Measurements from ENCODE around the gene TFF3.

TFF3 gene, protein sequence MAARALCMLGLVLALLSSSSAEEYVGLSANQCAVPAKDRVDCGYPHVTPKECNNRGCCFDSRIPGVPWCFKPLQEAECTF

DNA sequence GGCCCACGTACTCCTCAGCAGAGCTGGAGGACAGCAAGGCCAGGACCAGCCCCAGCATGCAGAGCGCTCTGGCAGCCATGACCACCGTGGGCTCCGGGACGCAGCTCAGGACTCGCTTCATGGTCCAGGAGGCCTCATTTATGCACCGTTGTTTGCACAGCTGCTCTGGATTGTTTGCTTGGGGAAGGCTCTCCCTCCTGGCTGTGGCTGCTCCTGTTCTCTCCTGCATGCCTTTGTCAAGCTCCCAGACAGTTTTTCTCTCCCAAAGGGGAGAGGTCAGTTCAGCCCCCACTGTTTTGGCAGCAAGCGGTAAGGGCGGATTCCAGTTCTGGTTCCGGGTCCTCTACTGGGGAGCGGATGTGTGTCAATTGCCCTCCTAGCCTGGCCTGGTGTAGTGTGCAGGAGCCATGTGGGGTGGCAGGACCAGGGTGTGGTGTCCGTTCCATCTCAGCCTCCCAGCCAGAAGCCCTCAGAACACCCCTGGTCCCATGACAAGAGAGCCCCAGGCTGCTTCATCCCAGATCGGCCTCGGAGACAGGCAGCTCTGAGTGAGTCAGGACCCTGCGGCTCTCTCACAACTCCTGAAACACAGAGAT lies at the start of gene TFF3:
Gene TFF3 (minus strand): TSS at position 114 of the 596 bp plus-strand sequence. CDS start 35 bp downstream, at position 79.
- DNase-seq (ENCODE audit: insufficient read length, low spot score) (no peak), FAIRE-seq (no peak)

DNA sequence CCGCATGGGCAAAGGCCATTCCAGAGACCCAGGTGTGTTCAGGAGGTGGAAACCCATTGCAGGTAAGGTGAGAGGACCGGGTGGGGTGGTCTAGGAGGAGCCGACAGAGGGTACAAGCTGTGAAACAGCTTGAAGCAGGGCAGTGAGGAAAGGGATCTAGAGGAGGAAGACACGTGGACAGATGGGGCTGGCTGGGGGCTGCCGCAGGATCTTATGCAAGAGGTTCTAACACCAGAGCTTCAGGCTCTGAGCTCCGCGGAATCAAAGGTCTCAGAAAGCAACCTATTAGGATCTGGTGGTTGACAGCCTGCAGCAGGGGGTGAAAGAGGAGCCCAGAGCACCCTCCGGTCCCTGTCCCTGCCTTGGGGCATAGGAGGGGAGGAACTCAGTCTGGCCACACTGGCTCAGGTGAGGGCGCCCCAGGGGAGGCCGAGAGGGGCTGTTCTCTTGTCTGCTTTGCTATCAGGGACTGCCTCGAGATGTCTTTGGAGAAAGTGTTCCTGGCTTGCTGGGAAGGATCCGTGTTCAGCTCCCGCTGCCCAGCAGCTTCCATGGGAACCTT lies 49.2 kb upstream of the TFF3 start:
- FAIRE-seq (no peak), DNase-seq (ENCODE audit: insufficient read length, low spot score) (no peak)

DNA sequence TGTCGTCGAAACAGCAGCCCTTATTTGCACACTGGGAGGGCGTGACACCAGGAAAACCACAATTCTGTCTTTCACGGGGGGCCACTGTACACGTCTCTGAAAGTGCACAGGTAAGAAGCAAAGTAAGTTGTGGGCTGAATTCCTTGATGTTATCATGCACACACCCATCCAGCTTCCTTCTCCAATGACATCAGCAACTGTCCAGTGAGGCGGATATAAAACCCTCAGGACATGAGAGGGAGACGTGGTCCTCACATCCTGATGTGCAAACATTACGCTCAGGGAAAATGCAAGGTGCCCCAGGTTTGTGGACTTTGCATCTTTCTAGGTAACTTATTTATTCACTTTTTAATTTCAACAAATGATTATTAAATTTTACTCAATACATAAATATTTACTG lies 48.1 kb upstream of the TFF3 start:
- no peak for DNase-seq (ENCODE audit: insufficient read length, low spot score)
- no peak for FAIRE-seq

DNA sequence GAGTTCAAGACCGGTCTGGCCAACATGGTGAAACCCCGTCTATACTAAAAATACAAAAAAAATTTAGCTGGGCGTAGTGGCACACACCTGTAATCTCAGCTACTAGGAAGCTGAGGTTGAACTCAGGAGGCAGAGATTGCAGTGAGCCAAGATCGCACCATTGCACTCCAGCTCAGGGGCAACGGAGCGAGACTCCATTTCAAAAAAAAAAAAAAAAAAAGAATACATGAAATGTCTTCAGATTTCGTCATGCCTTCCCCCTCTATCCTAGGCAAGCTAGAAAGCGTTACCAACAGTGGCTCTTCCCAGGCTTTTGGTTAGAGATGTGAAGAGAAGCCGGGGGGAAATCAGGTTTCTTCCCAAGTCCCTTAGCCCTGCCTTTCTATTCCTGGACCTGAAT lies 47.5 kb upstream of the TFF3 start:
- no peak for FAIRE-seq
- no peak for DNase-seq (ENCODE audit: insufficient read length, low spot score)

DNA sequence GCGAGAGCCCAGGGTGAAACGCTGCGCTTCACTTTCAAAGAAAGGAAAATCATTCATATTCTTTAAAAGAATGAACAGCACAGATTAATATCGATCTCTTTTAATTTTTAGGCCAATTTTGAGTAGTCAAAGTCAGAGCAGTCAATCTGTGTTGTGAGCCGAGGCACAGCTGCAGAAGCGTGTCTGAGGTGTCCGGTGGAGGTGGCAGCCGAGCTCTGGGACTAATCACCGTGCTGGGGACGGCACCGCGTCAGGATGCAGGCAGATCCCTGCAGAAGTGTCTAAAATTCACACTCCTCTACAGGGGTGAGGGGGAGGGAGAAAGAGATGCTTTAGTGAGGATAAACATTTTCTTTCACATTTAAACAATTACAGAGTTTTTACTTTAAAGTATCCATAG lies 47.0 kb upstream of the TFF3 start:
- FAIRE-seq (no peak), DNase-seq (ENCODE audit: insufficient read length, low spot score) (no peak)

DNA sequence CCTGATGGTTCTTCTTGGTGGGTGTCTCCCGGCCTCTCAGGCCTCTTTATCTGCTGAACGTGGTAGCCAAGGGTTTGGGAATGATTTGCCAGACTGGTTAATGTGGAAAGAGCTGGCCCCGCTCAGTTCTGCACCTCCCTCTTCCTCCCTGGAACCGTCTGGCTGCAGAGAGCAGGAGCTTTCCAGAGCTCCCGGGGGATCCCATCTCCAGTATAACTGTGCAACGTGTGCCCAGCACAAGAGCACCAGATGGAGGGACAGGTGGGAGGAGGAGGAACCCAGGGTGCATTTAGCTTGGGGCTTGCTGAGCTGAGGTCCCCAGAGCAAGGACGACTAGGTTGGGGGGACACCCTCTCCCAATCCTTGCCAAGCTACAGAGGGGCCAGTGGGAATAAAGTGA lies 46.1 kb upstream of the TFF3 start:
- no peak for FAIRE-seq
- no peak for DNase-seq (ENCODE audit: insufficient read length, low spot score)

DNA sequence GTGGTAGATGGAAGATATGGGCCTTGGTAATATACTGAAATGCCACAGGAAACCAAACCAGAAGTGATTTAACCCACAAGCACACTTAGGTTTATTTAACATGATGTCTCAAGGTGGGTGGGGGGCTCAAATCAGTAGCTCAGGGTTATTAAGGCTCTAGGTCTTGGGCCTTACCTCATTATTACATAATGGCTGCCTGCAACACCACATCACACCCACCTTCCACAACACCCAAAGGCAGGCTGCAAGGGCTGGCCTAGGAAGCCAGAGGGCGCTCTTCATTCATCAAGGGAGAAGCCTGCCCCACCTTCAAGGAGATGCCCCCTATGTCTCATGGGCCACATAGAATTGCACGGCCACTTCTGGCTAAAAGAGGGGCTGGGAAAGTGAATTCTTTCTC lies 45.1 kb upstream of the TFF3 start:
- FAIRE-seq (no peak), DNase-seq (ENCODE audit: insufficient read length, low spot score) (no peak)

DNA sequence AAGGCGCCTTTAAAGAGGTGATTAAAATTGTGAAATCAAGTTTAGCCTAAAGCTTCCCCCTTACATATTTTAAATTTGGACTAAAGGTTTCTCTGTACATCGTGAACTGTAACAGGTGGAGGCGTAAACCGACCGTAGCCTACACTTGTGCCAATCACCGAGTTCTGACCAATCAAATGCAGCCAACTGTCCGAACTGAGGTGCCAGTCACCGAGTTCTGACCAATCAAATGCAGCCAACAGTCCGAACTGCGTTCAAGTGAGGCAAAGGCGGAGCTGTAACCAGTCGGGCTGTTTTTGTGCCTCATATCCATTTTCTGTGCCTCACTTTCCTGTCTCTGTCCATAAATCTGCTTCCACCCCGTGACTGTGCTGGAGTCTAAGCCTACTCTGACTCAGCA lies 43.7 kb upstream of the TFF3 start:
- DNase-seq (ENCODE audit: insufficient read length, low spot score) (no peak), FAIRE-seq (no peak)

DNA sequence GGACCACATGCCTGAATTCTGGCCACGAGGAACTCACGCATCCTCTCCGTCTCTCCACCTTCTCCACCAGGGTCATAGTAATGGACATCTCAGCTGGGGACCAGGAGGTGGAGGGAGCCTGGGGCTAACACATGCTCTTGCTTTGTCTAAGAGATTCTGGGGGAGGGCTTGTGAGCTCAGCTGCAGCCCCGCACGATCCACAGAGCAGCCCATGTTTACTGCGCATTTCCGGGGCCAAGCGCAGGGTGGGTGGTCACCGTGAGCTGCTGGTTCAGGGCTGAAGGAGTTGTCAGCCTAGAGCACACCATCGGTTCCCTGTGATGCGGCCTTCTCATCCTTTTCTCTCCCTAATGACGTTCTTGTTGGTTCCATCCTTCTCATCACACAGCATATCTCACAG lies 43.1 kb upstream of the TFF3 start:
- DNase-seq (ENCODE audit: insufficient read length, low spot score) (no peak), FAIRE-seq (no peak)

DNA sequence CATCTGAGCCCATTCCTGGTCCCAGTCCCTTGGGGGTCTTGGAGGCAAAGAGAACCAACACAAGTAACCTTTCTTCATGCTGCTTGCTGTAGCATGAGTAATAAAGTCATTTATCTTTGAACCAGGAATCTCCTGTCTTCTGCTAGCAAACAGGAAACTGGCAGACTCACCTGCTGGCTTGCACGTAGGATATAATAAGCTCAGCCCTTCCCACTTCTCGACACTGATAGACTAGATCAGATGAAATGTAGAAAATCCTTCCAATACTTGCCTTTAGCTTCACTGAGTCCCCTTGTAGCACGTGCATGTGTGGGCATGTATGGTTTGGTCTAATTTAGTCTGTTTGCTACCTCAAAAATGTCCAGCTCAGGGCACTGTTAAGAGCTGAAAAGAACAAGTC lies 42.1 kb upstream of the TFF3 start:
- no peak for FAIRE-seq
- DNase-seq (ENCODE audit: insufficient read length, low spot score): no peak

DNA sequence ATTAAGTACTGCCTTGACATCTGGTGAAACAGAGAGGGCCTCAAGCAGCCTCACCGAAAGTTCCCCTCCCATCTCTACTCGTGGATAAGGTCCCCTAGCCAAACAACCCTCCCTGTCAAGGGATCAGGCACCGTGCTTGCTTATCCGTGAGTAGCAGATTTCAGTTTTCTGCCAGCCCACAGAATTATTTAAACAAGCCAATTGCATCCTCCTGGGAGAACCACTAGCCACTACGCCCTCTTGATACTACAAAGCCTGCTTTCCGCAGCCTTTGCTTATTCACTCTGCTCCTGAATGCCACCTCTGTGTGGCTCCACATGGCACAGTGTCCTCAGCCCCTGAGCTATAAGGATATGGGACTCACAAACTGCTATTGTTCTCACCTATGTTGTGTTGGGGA lies 41.4 kb upstream of the TFF3 start:
- no peak for DNase-seq (ENCODE audit: insufficient read length, low spot score)
- no peak for FAIRE-seq

DNA sequence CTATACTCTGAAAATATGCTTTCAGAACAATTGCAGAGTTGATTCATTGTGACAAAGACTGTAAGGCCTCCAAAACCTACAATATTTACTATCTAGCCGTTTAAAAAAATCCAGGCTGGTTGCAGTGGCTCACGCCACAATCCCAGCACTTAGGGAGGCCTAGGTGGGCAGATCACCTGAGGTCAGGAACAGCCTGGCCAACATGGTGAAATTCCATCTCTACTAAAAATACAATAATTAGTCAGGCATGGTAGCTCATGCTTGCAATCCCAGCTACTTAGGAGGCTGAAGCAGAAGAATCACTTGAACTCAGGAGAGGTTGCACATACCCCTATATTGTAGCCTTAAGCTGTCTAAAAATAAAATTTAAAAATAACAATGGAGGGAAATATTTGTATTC lies 40.8 kb upstream of the TFF3 start:
- no peak for DNase-seq (ENCODE audit: insufficient read length, low spot score)
- FAIRE-seq: no peak

DNA sequence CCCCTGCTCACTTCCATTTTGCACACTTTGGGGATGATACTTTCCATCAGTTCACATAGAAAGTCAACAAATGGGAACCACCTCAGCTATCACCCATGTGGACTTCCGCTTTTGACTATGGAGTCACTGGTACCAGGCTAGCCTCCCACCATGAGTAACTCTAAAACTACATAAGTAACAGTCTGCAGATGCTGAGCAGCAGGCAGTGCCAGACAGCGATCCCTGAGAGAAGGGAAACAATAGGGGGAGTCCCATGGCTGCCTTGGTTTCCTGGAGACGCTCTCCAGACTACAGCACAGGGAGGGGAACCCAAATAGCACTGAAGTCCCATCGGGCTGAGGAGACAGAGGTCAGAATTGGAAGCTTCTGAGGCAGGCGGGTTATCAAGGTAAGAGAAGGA lies 38.4 kb upstream of the TFF3 start:
- DNase-seq (ENCODE audit: insufficient read length, low spot score) (no peak), FAIRE-seq (no peak)

DNA sequence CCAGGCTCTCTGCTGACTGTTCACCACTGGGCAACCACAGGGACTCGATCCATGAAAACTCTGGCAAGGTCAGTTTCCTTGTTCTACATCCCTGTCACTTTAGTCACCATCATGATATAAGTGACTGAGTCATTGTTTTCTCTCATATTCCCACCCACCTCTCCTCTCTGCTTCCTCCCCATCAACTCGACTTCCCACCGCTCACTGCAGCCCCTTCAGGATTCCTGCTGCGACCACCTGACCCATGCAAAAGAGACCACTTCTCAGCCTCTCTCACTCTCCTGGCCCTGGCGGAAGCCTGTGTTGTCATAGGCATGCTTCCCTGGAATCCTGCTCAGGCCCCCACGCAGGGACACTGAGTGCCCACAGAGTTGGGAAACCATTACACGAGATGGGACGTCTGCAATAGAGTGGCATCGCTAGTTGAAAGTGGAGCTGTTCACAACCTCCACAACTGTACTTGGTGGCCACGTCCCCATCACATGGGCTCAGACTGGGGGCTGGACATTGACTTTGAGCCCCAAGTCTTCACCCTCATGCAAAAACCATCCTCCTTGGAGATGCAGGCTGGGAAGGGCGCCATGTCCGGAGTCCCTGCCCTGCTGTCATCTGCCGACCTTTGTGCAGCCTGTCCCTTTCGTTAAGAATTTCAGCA lies 37.4 kb upstream of the TFF3 start:
- DNase-seq (ENCODE audit: insufficient read length, low spot score) (no peak), FAIRE-seq (no peak)

DNA sequence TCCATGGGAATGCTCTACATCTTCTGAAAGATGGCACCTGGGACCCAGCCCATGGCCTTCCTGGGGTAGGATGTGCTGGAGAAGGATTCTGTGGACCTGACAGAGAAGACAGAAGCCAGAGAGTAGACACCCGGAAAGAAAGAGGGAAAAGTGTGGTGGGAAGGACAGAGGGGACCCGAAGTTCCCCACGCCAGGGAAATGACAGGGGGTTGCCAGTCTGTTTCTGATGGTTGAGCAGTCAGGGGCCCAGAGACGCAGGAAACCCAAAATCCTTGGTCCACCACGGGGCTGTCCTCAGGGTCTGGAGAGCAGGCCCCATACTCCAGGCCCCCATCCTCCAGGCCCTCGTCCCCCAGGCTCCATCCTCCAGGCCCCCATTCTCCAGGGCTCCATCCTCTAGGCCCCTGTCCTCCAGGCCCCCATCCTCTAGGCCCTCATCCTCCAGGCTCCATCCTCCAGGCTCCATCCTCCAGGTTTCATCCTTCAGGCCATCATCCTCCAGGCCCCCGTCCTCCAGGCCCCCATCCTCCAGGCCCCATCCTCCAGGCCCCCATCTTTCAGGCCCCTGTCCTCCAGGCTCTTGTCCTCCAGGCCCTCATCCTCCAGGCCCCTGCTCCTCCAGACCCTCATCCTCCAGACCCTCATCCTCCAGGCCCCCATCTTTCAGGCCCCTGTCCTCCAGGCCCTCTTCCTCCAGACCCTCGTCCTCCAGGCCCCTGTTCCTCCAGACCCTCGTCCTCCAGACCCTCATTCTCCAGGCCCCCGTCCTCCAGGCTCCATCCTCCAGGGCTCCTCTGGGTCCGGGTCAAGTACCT lies 36.6 kb upstream of the TFF3 start:
- no peak for DNase-seq (ENCODE audit: insufficient read length, low spot score)
- no peak for FAIRE-seq

DNA sequence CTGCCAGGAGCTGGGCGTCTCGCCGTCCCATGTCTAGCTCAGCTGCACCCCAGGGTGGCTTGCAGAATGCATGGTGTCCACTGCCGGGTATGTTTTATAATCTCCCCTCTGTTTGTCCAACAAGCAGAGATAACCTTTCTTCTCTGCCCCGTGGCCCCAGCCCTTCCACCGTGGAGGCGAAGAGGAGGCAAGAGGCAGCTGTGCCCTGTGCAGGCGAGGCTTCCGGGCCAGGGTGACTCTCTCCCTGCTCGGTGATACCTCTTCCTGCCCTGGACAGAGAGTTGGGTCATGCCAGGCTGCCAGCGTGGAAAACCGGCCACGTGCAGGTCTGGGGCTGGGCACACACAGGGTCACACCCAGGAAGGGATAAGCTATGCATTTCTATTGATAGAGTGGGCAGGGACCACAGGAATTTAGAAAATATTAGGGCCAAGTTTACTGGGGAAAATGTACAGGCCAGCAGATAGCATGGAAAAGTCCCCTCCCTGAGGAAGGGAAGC lies 35.8 kb upstream of the TFF3 start, which contains the start of gene TFF2:
Gene TFF2 (minus strand): TSS at position 68 of the 500 bp plus-strand sequence. CDS start 37 bp downstream, at position 31.
- FAIRE-seq (no peak), DNase-seq (ENCODE audit: insufficient read length, low spot score) (no peak)

DNA sequence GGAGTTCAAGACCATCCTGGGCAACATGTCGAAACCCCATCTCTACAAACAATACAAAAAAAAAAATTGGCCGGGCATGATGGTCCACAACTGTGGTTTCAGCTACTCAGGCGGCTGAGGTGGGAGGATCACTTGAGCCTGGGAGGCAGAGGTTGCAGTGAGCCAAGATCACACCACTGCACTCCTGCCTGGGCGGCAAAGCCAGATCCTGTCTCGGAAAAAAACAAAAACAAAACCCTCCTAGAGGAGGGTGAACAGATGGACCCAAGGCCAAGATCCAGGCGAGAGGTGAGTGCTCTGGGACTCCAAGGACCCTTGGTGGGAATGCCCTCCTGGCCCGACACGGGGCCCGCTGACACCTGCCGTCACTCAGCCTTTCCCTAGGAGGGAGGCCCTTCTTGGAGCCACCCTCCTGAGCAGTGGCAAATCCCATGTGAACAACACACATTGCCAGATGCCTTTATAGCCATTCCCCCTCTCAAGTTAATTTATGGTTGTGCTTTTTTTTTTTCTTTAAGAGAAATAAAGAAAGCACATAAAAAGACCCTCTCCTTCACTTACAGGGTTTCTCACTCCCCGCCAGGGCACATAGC lies 35.2 kb upstream of the TFF3 start:
- DNase-seq (ENCODE audit: insufficient read length, low spot score) (no peak), FAIRE-seq (no peak)

DNA sequence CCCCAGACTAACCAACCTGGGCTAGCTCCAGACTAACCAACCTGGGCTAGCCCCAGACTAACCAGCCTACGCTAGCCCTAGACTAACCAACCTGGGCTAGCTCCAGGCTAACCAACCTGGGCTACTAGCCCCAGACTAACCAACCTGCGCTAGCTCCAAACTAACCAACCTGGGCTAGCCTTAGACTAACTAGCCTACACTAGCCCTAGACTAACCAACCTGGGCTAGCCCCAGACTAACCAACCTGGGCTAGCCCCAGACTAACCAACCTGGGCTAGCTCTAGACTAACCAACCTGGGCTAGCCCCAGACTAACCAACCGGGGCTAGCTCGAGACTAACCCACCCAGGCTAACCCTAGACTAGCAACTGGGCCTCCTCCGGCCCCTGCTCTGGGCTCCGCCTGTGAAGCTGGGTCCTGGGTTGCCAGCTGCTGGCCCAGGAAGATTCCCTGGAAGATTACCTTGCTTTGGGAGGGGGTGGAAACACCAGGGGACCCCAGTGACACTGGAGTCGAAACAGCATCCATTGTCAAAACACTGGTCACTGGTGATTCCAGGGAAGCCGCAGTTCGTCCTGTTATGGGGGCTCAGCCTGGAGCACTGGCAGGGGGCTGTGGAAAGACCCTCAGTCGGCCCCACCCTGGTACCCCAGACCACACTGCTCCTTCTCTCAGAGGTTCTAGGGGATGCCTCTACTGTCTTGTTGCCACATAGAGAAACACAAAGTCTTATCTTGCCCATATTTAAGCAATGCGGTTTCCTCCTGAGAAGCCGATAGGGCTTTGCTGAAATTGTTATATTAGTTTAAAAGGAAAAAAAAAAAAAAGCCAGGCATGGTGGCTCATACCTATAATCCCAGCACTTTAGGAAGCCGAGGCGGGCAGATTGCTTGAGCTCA lies 34.5 kb upstream of the TFF3 start:
- no peak for FAIRE-seq
- DNase-seq (ENCODE audit: insufficient read length, low spot score): no peak

DNA sequence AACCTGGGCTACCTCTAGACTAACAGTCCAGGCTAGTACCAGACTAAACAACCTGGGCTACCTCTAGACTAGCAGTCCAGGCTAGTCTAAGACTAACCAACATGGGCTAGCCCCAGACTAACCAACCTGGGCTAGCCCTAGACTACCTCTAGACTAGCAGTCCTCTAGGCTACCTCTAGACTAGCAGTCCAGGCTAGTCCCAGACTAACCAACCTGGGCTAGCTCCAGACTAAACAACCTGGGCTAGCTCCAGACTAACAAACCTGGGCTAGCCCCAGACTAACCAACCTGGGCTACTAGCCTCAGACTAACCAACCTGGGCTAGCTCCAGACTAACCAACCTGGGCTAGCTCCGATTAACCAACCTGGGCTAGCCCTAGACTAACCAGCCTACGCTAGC lies 33.6 kb upstream of the TFF3 start:
- DNase-seq (ENCODE audit: insufficient read length, low spot score): no peak
- FAIRE-seq: no peak
